ENCODE measurements around the gene MRGPRG. TPM values are rescaled to one million over a fixed set of nuclear protein-coding genes. Genes with fewer than 3 reads are reported as not detected.

MRGPRG gene
- total and polyA plus RNA-seq, 9 of the 15 experiments (the other 6 are each of a cell fraction or from before 2014, with no cell fraction given), result not detected

DNA sequence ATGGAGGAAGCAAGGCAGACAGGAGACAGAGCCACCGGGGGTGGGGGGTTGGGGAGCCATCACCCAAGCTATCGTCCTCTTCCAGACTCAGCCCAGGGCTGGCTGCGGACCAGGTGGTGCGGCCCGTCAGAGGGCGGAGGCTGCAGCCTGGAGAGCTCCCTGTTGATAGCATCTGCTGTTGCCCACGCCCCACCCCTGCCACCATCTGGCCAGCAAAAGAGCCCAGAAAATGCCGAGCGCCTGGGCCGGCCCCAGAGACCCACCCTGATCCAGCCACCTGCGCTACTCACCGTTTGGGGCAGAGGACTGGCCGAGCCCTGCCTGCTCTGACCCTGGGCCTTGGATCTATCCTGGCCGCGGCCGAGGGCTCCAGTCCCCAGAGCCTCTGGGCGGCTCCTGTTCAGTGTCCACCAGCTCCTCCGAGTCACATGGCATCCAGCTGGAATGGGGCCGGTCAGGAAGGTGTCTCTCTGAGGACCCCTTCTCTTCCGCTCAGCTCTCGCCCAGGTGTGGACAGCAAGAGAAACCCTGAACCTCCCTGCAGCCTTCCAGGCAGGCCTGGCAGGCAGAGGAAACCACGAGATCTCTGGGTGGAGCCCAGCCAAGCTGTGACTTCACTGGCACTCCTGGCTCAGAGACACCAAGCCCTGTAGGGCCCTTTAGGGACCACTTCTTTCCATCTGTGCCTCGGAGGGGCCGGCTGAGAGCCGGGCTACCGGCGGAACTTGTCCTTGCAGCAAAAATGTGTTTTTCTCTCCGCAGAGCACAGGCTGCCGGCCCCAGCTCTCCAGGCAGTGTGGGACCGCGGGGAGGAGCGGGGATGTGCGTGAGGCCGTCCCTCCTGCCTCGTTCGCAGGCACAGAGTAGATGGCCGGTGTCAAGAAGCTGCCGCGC is 13.5 kb upstream of the MRGPRG start, which contains the start of gene MRGPRE (continued):
- TF ChIP-seq, protein P1, sequence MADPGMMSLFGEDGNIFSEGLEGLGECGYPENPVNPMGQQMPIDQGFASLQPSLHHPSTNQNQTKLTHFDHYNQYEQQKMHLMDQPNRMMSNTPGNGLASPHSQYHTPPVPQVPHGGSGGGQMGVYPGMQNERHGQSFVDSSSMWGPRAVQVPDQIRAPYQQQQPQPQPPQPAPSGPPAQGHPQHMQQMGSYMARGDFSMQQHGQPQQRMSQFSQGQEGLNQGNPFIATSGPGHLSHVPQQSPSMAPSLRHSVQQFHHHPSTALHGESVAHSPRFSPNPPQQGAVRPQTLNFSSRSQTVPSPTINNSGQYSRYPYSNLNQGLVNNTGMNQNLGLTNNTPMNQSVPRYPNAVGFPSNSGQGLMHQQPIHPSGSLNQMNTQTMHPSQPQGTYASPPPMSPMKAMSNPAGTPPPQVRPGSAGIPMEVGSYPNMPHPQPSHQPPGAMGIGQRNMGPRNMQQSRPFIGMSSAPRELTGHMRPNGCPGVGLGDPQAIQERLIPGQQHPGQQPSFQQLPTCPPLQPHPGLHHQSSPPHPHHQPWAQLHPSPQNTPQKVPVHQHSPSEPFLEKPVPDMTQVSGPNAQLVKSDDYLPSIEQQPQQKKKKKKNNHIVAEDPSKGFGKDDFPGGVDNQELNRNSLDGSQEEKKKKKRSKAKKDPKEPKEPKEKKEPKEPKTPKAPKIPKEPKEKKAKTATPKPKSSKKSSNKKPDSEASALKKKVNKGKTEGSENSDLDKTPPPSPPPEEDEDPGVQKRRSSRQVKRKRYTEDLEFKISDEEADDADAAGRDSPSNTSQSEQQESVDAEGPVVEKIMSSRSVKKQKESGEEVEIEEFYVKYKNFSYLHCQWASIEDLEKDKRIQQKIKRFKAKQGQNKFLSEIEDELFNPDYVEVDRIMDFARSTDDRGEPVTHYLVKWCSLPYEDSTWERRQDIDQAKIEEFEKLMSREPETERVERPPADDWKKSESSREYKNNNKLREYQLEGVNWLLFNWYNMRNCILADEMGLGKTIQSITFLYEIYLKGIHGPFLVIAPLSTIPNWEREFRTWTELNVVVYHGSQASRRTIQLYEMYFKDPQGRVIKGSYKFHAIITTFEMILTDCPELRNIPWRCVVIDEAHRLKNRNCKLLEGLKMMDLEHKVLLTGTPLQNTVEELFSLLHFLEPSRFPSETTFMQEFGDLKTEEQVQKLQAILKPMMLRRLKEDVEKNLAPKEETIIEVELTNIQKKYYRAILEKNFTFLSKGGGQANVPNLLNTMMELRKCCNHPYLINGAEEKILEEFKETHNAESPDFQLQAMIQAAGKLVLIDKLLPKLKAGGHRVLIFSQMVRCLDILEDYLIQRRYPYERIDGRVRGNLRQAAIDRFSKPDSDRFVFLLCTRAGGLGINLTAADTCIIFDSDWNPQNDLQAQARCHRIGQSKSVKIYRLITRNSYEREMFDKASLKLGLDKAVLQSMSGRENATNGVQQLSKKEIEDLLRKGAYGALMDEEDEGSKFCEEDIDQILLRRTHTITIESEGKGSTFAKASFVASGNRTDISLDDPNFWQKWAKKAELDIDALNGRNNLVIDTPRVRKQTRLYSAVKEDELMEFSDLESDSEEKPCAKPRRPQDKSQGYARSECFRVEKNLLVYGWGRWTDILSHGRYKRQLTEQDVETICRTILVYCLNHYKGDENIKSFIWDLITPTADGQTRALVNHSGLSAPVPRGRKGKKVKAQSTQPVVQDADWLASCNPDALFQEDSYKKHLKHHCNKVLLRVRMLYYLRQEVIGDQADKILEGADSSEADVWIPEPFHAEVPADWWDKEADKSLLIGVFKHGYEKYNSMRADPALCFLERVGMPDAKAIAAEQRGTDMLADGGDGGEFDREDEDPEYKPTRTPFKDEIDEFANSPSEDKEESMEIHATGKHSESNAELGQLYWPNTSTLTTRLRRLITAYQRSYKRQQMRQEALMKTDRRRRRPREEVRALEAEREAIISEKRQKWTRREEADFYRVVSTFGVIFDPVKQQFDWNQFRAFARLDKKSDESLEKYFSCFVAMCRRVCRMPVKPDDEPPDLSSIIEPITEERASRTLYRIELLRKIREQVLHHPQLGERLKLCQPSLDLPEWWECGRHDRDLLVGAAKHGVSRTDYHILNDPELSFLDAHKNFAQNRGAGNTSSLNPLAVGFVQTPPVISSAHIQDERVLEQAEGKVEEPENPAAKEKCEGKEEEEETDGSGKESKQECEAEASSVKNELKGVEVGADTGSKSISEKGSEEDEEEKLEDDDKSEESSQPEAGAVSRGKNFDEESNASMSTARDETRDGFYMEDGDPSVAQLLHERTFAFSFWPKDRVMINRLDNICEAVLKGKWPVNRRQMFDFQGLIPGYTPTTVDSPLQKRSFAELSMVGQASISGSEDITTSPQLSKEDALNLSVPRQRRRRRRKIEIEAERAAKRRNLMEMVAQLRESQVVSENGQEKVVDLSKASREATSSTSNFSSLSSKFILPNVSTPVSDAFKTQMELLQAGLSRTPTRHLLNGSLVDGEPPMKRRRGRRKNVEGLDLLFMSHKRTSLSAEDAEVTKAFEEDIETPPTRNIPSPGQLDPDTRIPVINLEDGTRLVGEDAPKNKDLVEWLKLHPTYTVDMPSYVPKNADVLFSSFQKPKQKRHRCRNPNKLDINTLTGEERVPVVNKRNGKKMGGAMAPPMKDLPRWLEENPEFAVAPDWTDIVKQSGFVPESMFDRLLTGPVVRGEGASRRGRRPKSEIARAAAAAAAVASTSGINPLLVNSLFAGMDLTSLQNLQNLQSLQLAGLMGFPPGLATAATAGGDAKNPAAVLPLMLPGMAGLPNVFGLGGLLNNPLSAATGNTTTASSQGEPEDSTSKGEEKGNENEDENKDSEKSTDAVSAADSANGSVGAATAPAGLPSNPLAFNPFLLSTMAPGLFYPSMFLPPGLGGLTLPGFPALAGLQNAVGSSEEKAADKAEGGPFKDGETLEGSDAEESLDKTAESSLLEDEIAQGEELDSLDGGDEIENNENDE (IDR thresholded peaks at IDR 0.05; ENCODE audit: low read depth, low read length), result no peak
- TF ChIP-seq ZNF695 (CRISPR knock-in tag; IDR thresholded peaks at IDR 0.05), result no peak
- no peak for TF ChIP-seq PTBP1 (IDR thresholded peaks at IDR 0.05; ENCODE audit: low read depth, low read length)
- no peak; the same call in 1 of the 2 replicates for TF ChIP-seq L3MBTL2 (IDR thresholded peaks at IDR 0.05)
- TF ChIP-seq, protein P2, sequence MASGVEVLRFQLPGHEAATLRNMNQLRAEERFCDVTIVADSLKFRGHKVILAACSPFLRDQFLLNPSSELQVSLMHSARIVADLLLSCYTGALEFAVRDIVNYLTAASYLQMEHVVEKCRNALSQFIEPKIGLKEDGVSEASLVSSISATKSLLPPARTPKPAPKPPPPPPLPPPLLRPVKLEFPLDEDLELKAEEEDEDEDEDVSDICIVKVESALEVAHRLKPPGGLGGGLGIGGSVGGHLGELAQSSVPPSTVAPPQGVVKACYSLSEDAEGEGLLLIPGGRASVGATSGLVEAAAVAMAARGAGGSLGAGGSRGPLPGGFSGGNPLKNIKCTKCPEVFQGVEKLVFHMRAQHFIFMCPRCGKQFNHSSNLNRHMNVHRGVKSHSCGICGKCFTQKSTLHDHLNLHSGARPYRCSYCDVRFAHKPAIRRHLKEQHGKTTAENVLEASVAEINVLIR (CRISPR knock-in tag; IDR thresholded peaks at IDR 0.05), result no peak
- TF ChIP-seq ZNF274 (IDR thresholded peaks at IDR 0.05; ENCODE audit: borderline replicate concordance, low read depth, low read length), result 0 out of 2 replicates have a peak, but pooled peaks have one; percentile 42
- TF ChIP-seq NFIC (IDR thresholded peaks at IDR 0.05), result peak; percentile 79
- TF ChIP-seq, protein P3, sequence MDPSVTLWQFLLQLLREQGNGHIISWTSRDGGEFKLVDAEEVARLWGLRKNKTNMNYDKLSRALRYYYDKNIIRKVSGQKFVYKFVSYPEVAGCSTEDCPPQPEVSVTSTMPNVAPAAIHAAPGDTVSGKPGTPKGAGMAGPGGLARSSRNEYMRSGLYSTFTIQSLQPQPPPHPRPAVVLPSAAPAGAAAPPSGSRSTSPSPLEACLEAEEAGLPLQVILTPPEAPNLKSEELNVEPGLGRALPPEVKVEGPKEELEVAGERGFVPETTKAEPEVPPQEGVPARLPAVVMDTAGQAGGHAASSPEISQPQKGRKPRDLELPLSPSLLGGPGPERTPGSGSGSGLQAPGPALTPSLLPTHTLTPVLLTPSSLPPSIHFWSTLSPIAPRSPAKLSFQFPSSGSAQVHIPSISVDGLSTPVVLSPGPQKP (CRISPR knock-in tag; IDR thresholded peaks at IDR 0.05), result no peak
- TF ChIP-seq, protein P4, sequence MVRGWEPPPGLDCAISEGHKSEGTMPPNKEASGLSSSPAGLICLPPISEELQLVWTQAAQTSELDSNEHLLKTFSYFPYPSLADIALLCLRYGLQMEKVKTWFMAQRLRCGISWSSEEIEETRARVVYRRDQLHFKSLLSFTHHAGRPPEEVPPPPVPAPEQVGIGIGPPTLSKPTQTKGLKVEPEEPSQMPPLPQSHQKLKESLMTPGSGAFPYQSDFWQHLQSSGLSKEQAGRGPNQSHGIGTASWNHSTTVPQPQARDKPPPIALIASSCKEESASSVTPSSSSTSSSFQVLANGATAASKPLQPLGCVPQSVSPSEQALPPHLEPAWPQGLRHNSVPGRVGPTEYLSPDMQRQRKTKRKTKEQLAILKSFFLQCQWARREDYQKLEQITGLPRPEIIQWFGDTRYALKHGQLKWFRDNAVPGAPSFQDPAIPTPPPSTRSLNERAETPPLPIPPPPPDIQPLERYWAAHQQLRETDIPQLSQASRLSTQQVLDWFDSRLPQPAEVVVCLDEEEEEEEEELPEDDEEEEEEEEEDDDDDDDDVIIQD (CRISPR knock-in tag; IDR thresholded peaks at IDR 0.05), result no peak
- no peak for TF ChIP-seq TAF1 (IDR thresholded peaks at IDR 0.05; ENCODE audit: control insufficient read depth, extremely low read depth, insufficient read depth, low read length, severe bottlenecking)
- no peak for TF ChIP-seq HEY1 (CRISPR knock-in tag; IDR thresholded peaks at IDR 0.05; ENCODE audit: borderline replicate concordance)

Data from K562 (cell line).